Right lobe of liver (tissue), 4 donors: ENCODE data around the gene RDH12.

ENCODE experiments used
- POLR2A ChIP-seq: fragments of 450-650 bp; IDR thresholded peaks from one replicate; pipeline ENCODE4 v1.6.1; 2017; ENCODE audit warnings: antibody characterized with exemption, mild to moderate bottlenecking
- TF ChIP-seq, protein P1 (sequence below), 4 donors: fragments of 200-600 bp in 3 of 4; fragments of 450-650 bp in 1 of 4; IDR thresholded peaks; one replicate each; pipeline versions ENCODE4 v1.5.1 to v1.8.0; 2016 to 2022; ENCODE audit warnings: antibody characterized with exemption in 4 of 4, mild to moderate bottlenecking in 2 of 4
- donor health status: DM: no; HTN: no; CAD: no.
- donor health status: DM: no; HTN: no; CAD: no.
- donor health status: DM: no; HTN: yes; CAD: no.

DNA sequence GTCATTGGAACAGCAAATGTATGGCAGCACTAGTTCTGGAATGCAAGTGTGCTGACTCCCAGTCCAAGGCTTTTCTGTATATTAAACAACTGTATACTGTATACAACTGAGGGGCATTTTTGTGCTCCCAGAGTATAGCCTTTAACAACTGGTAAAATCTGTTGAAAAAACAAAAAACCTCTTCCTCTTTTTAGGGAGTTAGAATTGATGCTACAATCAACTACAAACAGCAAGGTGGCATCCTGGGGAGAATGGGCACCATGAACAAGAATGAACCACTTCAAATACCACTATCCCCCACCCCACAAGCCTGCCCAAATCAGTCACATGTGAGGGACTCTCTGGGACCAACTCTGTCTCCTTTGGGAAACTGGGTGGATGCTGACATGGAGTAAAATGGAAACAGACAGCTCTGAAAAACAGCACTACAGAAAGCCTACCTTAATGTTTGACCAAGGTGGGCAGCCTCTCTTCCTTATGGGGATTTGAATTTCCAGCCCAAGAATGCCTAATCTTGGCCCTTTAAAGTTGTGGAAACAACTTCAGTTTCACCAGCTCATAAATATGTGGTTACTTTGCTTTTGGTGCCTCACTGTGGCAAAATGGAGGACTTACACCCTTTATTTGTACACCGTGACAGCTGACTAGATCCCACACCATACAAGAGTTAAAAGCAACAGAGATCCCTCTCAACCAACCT is 34.8 kb upstream of the RDH12 start:
- TF ChIP-seq, protein P1, sequence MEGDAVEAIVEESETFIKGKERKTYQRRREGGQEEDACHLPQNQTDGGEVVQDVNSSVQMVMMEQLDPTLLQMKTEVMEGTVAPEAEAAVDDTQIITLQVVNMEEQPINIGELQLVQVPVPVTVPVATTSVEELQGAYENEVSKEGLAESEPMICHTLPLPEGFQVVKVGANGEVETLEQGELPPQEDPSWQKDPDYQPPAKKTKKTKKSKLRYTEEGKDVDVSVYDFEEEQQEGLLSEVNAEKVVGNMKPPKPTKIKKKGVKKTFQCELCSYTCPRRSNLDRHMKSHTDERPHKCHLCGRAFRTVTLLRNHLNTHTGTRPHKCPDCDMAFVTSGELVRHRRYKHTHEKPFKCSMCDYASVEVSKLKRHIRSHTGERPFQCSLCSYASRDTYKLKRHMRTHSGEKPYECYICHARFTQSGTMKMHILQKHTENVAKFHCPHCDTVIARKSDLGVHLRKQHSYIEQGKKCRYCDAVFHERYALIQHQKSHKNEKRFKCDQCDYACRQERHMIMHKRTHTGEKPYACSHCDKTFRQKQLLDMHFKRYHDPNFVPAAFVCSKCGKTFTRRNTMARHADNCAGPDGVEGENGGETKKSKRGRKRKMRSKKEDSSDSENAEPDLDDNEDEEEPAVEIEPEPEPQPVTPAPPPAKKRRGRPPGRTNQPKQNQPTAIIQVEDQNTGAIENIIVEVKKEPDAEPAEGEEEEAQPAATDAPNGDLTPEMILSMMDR (IDR thresholded peaks at IDR 0.05) = peak; percentile 52 to 76 (median 58)
- no peak for TF ChIP-seq POLR2A
